Thyroid gland (tissue), 4 donors: Measurements from ENCODE around the gene MINK1.

Source experiments
- CTCF ChIP-seq, 6 experiments: fragments of 200-600 bp in 3 of 6; fragments of 450-650 bp in 3 of 6; sonication (generic) in 3 of 6; IDR thresholded peaks; one replicate each; pipeline ENCODE4 v1.5.1; 2016 to 2019; ENCODE audit warnings: antibody characterized with exemption in 6 of 6, mild to moderate bottlenecking in 2 of 6, inconsistent platforms in 1 of 6, moderate library complexity in 1 of 6
- POLR2A ChIP-seq, 2 donors: fragments of 450-650 bp; IDR thresholded peaks; one replicate each; pipeline ENCODE4 v1.6.1; 2017; ENCODE audit warnings: antibody characterized with exemption in 2 of 2, mild to moderate bottlenecking in 2 of 2, moderate library complexity in 1 of 2

- TF ChIP-seq CTCF (IDR thresholded peaks at IDR 0.05) (no peak), POLR2A (IDR thresholded peaks at IDR 0.05) (no peak)
Measured at GRCh38 chr17:4938688-4939545, 105.8 kb downstream of the MINK1 start.
